ENCODE measurements around the gene AMIGO2.

Gene AMIGO2

GRCh38 chr12:47038270-47038748 is 41.5 kb downstream of the AMIGO2 start:
- H3K4me3 ChIP-seq (ENCODE audit: low read depth, low read length) = no peak overlapping the region
- no peak for DNase-seq (ENCODE audit: low read depth)
- TF ChIP-seq, protein P1, sequence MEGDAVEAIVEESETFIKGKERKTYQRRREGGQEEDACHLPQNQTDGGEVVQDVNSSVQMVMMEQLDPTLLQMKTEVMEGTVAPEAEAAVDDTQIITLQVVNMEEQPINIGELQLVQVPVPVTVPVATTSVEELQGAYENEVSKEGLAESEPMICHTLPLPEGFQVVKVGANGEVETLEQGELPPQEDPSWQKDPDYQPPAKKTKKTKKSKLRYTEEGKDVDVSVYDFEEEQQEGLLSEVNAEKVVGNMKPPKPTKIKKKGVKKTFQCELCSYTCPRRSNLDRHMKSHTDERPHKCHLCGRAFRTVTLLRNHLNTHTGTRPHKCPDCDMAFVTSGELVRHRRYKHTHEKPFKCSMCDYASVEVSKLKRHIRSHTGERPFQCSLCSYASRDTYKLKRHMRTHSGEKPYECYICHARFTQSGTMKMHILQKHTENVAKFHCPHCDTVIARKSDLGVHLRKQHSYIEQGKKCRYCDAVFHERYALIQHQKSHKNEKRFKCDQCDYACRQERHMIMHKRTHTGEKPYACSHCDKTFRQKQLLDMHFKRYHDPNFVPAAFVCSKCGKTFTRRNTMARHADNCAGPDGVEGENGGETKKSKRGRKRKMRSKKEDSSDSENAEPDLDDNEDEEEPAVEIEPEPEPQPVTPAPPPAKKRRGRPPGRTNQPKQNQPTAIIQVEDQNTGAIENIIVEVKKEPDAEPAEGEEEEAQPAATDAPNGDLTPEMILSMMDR (IDR thresholded peaks at IDR 0.05; ENCODE audit: insufficient read depth, low read depth, low read length, missing control alignments) = no peak

DNA sequence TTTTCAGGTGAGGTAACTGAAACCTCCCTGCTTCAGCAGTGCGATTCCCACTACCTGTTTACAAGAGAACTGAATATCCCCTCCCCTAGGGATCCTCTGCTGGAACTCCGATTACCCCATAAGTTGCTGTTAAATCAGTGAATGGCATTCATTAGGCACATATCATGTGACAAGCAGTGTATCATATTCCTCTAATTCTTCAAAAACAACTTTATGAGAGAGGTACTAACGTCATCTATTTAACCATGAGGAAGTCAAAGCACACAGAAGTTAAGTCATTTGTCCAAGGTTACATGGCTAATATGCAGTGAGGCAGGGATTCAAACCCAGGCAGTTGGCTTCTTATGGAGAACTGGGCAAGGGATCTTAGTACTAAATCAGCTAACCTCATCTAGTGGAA is 44.3 kb downstream of the AMIGO2 start:
- no peak overlapping the region for H3K4me3 ChIP-seq (ENCODE audit: low read depth, low read length)
- no peak for DNase-seq (ENCODE audit: low read depth)
- TF ChIP-seq, protein P1 (IDR thresholded peaks at IDR 0.05; ENCODE audit: insufficient read depth, low read depth, low read length, missing control alignments) = no peak

DNA sequence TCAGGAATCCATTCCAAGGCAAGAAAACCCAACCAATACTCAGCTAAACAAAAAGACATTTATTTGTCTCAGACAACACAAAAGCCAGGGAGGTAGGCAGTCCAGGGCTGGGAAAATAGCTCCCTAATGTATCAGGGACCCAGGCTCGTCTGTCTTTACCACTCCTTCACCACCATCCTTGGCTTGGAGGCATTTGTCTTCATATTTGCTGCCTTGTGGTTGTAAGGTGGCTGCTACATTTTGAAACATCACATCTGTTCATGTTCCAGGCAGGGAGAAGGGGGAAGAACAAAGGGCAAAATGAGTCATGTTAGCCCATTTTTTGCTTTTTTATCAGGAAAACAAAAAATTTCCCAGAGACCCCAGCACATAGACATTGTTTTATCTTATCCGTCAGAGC is 45.1 kb downstream of the AMIGO2 start:
- TF ChIP-seq, protein P1 (IDR thresholded peaks at IDR 0.05; ENCODE audit: insufficient read depth, low read depth, low read length, missing control alignments) = no peak
- DNase-seq (ENCODE audit: low read depth) = no peak

DNA sequence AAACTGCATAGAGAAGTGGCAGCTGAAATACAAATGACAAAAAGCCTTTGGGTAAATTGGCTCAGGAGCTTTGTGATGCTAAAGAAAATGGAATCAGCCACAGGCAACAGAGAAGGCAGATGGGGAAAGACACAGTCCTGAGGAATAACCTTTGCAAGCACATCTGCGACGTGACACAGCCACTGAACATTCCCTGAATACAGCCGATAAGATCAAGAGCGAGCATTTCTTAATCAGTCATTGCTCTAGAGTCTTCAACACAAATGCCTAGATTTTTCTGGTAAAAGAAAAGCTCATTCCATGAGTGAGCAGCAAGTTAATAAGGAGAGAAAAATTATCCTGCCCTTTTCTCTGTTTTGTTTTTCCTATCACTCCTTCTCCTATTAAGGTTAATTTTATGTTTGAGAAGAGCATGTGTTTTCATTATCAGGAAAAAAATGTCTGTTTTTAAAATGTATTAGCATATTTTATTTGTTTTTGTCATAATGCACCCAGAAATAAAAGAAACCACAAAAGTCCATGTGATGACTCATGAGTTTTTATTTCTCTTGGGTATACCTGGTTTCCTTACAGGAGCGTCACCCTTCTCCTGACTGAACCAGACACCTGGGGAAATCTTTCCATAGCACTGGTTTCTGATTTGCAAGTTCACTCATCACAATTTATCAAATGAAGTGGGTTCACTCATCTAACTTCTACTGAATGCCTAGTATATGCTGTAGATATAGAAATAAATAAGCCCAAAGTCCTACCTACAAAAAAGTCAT is 45.8 kb downstream of the AMIGO2 start:
- no peak overlapping the region for H3K4me3 ChIP-seq (ENCODE audit: low read depth, low read length)
- no peak for DNase-seq (ENCODE audit: low read depth)
- TF ChIP-seq, protein P1 (IDR thresholded peaks at IDR 0.05; ENCODE audit: insufficient read depth, low read depth, low read length, missing control alignments) = no peak

More for the DNA sequence above, 45.1 kb downstream of the AMIGO2 start:
- H3K4me3 ChIP-seq (ENCODE audit: low read depth, low read length) = no peak overlapping the region

GRCh38 chr12:47033081-47033480 is 46.7 kb downstream of the AMIGO2 start:
- no peak overlapping the region for H3K4me3 ChIP-seq (ENCODE audit: low read depth, low read length)
- DNase-seq (ENCODE audit: low read depth) = no peak
- TF ChIP-seq, protein P1 (IDR thresholded peaks at IDR 0.05; ENCODE audit: insufficient read depth, low read depth, low read length, missing control alignments) = no peak

DNA sequence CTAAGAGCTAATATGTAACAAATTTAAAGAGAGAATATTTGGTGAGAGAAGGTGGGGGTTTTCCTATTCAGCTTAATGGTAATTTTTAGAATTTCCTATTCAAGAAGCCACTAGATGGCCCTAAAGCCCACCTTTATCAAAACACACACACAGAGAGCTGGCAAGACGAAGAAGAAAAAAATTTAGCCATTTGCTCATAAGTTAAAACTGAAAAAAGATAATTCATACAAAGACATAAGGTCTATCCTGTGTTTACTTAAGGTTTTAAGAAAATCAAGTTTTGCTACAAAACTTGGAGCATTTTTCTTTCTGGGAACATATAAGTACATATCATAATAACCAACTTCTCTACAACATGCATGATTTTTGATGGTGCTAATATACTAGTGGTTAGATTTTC is 47.1 kb downstream of the AMIGO2 start:
- peak; percentile 44 for DNase-seq (ENCODE audit: low read depth)
- no peak overlapping the region for H3K4me3 ChIP-seq (ENCODE audit: low read depth, low read length)
- TF ChIP-seq, protein P1 (IDR thresholded peaks at IDR 0.05; ENCODE audit: insufficient read depth, low read depth, low read length, missing control alignments) = peak; percentile 33

- no peak for DNase-seq (ENCODE audit: low read depth)
- no peak overlapping the region for H3K4me3 ChIP-seq (ENCODE audit: low read depth, low read length)
- TF ChIP-seq, protein P1 (IDR thresholded peaks at IDR 0.05; ENCODE audit: insufficient read depth, low read depth, low read length, missing control alignments) = no peak
Measured at GRCh38 chr12:47029903-47030302, 49.9 kb downstream of the AMIGO2 start.
